ENCODE measurements around the gene CAMK2D. TPM values are rescaled to one million over a fixed set of nuclear protein-coding genes. Genes with fewer than 3 reads are reported as not detected.

The CAMK2D gene
- total and polyA plus RNA-seq, 10 donors = 5.9 to 44.2 (median 33.3) TPM

DNA sequence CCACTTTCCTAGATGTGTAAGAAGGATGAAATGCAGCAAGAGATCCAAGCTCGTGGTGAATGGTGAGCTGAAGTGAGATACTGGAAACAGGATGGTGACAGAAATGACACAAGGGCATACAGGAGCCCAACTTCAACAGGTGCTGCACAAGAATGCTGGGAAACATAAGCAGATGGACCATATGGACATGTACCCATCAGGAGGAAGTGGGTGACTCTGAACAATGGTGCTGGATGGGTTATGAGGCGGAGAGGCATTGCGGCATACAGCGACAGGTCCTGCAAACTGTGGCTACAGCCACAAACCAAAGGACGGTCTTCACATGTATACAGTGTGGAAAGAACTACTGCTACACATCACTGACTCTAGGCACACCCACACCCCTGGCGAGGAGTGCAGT is 265.7 kb downstream of the CAMK2D start:
- DNase-seq = no peak
- Histone ChIP-seq H3K4me1 (no peaks in the 10 kb centered on the region), H3K36me3 (peaks cover 0 to 57% (median 7%) of the 10 kb centered on the region in 6 donors), H3K27ac (no peak overlapping the region), H3K27me3 (replicated peaks in 1 of 7) (no peaks in the 10 kb centered on the region), H3K9me3 (no peaks in the 10 kb centered on the region), H3K4me3 (no peak overlapping the region)
- TF ChIP-seq POLR2AphosphoS5 (IDR thresholded peaks at IDR 0.05) (no peak), POLR2A (IDR thresholded peaks at IDR 0.05) (no peak)
- TF ChIP-seq, protein P1, sequence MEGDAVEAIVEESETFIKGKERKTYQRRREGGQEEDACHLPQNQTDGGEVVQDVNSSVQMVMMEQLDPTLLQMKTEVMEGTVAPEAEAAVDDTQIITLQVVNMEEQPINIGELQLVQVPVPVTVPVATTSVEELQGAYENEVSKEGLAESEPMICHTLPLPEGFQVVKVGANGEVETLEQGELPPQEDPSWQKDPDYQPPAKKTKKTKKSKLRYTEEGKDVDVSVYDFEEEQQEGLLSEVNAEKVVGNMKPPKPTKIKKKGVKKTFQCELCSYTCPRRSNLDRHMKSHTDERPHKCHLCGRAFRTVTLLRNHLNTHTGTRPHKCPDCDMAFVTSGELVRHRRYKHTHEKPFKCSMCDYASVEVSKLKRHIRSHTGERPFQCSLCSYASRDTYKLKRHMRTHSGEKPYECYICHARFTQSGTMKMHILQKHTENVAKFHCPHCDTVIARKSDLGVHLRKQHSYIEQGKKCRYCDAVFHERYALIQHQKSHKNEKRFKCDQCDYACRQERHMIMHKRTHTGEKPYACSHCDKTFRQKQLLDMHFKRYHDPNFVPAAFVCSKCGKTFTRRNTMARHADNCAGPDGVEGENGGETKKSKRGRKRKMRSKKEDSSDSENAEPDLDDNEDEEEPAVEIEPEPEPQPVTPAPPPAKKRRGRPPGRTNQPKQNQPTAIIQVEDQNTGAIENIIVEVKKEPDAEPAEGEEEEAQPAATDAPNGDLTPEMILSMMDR (IDR thresholded peaks at IDR 0.05 in 8 of 11, conservative IDR thresholded peaks at IDR 0.05 in 3 of 11) = no peak
- intact Hi-C loops (cut with DNase I; ENCODE audit: low total_unique reads) = no loop called here
- 94 to 98% (median 97%) methylated on average over 6 of the region's 6 CpGs for WGBS, 5 donors

DNA sequence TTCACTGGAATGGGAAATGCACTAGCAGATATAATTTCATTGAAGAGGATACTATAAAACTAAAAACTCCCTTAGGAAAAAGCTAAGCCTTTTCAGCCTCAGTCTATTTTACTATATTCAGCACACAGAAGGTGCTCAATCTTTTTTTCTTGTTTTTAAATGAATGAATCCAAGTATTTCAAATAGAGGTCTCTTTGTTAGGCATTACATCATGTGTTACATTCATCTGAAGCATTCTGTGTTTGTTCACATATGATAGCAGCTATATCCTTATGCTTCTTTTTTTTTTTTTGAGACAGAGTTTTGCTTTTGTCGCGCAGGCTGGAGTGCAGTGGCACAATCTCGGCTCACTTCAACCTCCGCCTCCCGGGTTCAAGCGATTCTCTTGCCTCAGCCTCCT is 278.4 kb downstream of the CAMK2D start:
- peaks cover 0 to 7% (median 0%) of the 10 kb centered on the region in 8 donors for H3K9me3 ChIP-seq
- no peaks in the 10 kb centered on the region for H3K4me1 ChIP-seq
- H3K4me3 ChIP-seq = no peak overlapping the region
- WGBS, 5 donors = 96 to 99% (median 98%) methylated on average over 6 of the region's 6 CpGs
- peaks cover 0 to 35% (median 2%) of the 10 kb centered on the region in 6 donors for H3K36me3 ChIP-seq
- no peak overlapping the region for H3K27ac ChIP-seq
- TF ChIP-seq, protein P1 (IDR thresholded peaks at IDR 0.05 in 8 of 11, conservative IDR thresholded peaks at IDR 0.05 in 3 of 11) = no peak
- no peak for DNase-seq
- intact Hi-C loops (cut with DNase I; ENCODE audit: low total_unique reads) = no loop called here
- no peaks in the 10 kb centered on the region for H3K27me3 ChIP-seq (replicated peaks in 1 of 7)

DNA sequence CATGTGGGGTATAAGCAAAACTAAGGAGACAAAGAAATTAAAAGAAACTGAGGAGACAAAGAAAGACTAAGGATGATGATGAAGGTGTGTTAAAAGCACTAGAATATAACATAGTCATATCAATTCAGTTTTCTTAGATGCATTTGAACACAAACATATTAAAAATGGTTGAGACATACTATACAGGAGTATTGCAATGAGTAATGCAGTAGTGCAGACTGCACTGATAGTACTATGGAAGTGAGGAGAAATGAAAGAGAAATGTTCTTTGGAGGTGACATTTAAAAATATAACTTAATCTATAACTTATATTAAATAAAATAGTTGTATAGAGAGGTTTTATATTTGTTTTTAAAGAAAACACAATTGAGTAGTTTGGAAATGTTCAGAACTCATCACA is 279.2 kb downstream of the CAMK2D start:
- Histone ChIP-seq H3K9me3 (peaks cover 0 to 15% (median 4%) of the 10 kb centered on the region in 8 donors), H3K4me1 (no peaks in the 10 kb centered on the region), H3K36me3 (peaks cover 0 to 41% (median 2%) of the 10 kb centered on the region in 6 donors), H3K4me3 (no peak overlapping the region), H3K27me3 (replicated peaks in 1 of 7) (no peaks in the 10 kb centered on the region), H3K27ac (no peak overlapping the region)
- no peak for DNase-seq
- intact Hi-C loops (cut with DNase I; ENCODE audit: low total_unique reads) = no loop called here
- TF ChIP-seq POLR2A (IDR thresholded peaks at IDR 0.05) (no peak), POLR2AphosphoS5 (IDR thresholded peaks at IDR 0.05) (no peak)
- TF ChIP-seq, protein P1 (IDR thresholded peaks at IDR 0.05 in 8 of 11, conservative IDR thresholded peaks at IDR 0.05 in 3 of 11) = no peak

DNA sequence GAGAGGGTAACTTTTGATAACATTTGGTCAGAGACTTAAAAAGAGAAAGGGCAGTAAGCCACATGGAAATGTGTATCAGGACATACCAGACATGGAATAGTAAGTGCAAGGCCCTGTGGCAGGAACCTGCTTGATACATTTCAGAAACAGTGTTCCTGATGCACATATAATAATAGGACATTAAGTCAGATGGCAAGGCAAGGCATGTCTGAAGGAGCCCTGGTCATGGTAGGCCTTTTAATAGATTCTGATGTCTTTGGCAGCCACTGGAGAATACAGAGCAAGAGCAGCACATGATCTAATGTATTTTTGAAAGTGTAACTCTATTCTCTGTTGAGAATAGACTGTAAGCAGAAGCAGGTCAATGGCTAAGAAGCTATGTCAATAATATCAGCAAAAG is 279.7 kb downstream of the CAMK2D start:
- Histone ChIP-seq H3K27me3 (replicated peaks in 1 of 7) (no peaks in the 10 kb centered on the region), H3K36me3 (peaks cover 0 to 46% (median 2%) of the 10 kb centered on the region in 6 donors), H3K9me3 (peaks cover 2 to 20% (median 9%) of the 10 kb centered on the region in 8 donors), H3K27ac (no peak overlapping the region), H3K4me1 (no peaks in the 10 kb centered on the region), H3K4me3 (no peak overlapping the region)
- TF ChIP-seq POLR2AphosphoS5 (IDR thresholded peaks at IDR 0.05) = no peak
- TF ChIP-seq, protein P1 (IDR thresholded peaks at IDR 0.05 in 8 of 11, conservative IDR thresholded peaks at IDR 0.05 in 3 of 11) = no peak
- TF ChIP-seq POLR2A (IDR thresholded peaks at IDR 0.05) = no peak
- intact Hi-C loops (cut with DNase I; ENCODE audit: low total_unique reads) = no loop called here
- DNase-seq = no peak
